K562 (cell line): ENCODE measurements around the gene EAF1. TPM values are rescaled to one million over a fixed set of nuclear protein-coding genes. Genes with fewer than 3 reads are reported as not detected.

Experiments used
- GATA2 ChIP-seq: sonication (generic); formaldehyde crosslinking; IDR thresholded peaks from 2 replicates; pipeline ENCODE4 v1.4.0; 2020; ENCODE audit warnings: mild to moderate bottlenecking, missing genetic modification reagents
- KLF6 ChIP-seq: fragments of 250-450 bp; sonication (Bioruptor Pico); IDR thresholded peaks from 2 replicates; pipeline ENCODE4 v1.4.0; 2020; ENCODE audit warnings: mild to moderate bottlenecking, moderate library complexity, borderline replicate concordance
- NR2C2 ChIP-seq, 2 experiments: fragments of 200-800 bp in 1 of 2; sonication (Bioruptor generic) in 1 of 2; sonication (generic) in 1 of 2; formaldehyde crosslinking in 1 of 2; IDR thresholded peaks; 2 replicates each; pipeline versions ENCODE4 v1.6.1 to v1.8.0; 2016 to 2022; ENCODE audit warnings: mild to moderate bottlenecking in 1 of 2, missing compliant biosample characterization in 1 of 2, missing genetic modification characterization in 1 of 2, missing genetic modification reagents in 1 of 2
- PHB ChIP-seq: fragments of 250-450 bp; sonication (Bioruptor Pico); IDR thresholded peaks from 2 replicates; pipeline ENCODE4 v1.5.0; 2021
- PTRF ChIP-seq: fragments of 450-650 bp; IDR thresholded peaks from 2 replicates; pipeline ENCODE4 v1.6.1; 2016; ENCODE audit warnings: mild to moderate bottlenecking, missing genetic modification characterization, missing compliant biosample characterization
- SETDB1 ChIP-seq: IDR thresholded peaks from one replicate; pipeline ENCODE4 v1.6.1; 2012; ENCODE audit warnings: low read length, control low read depth, inconsistent platforms
- STAG1 ChIP-seq: sonication (generic); formaldehyde crosslinking; IDR thresholded peaks from 2 replicates; pipeline ENCODE4 v1.5.0; 2020; ENCODE audit warnings: missing genetic modification reagents, borderline replicate concordance
- TOE1 ChIP-seq, 2 experiments: fragments of 450-650 bp in 1 of 2; sonication (generic) in 1 of 2; formaldehyde crosslinking in 1 of 2; IDR thresholded peaks; 2 replicates each; pipeline versions ENCODE4 v1.7.1 to v1.8.0; 2016 to 2022; ENCODE audit warnings: borderline replicate concordance in 2 of 2, mild to moderate bottlenecking in 2 of 2, antibody characterized with exemption in 1 of 2, inconsistent platforms in 1 of 2, low read depth in 1 of 2, missing genetic modification reagents in 1 of 2, moderate library complexity in 1 of 2
- ZNF134 ChIP-seq: fragments of 250-450 bp; sonication (Bioruptor Pico); conservative IDR thresholded peaks from 2 replicates; pipeline ENCODE4 v1.4.0; 2020
- ZNF318 ChIP-seq, 2 experiments: fragments of 450-650 bp; IDR thresholded peaks; 2 replicates each; pipeline ENCODE4 v1.6.1; 2016; ENCODE audit warnings: mild to moderate bottlenecking in 2 of 2, borderline replicate concordance in 1 of 2, low read depth in 1 of 2, moderate library complexity in 1 of 2
- ZNF609 ChIP-seq: sonication (generic); formaldehyde crosslinking; IDR thresholded peaks from 2 replicates; pipeline ENCODE4 v1.8.1; 2023; ENCODE audit warnings: missing genetic modification reagents, mild to moderate bottlenecking, borderline replicate concordance
- ZNF695 ChIP-seq: fragments of 450-650 bp; formaldehyde crosslinking; IDR thresholded peaks from 2 replicates; pipeline ENCODE4 v1.4.0; 2020; ENCODE audit warnings: mild to moderate bottlenecking, moderate library complexity
- polyA plus RNA-seq, 8 experiments: library from polyadenylated mRNA; depleted of rRNA in 4 of 8; stranded (reverse) in 5 of 8; unstranded in 3 of 8; fragments of >200 nt; fragmentation: Nextera tagmentation in 2 of 8; fragmentation: Illumina TruSeq in 1 of 8; extraction: Ambion mirVana in 2 of 8; extraction: Trizol in 1 of 8; gene quantifications; 2 replicates each; pipeline versions ENCODE4 v1.2.1 to v1.2.3, GENCODE V29; 2011 to 2014; ENCODE audit warnings: inconsistent platforms in 1 of 8, missing spikeins in 1 of 8
- total RNA-seq, 7 experiments: library from RNA; depleted of rRNA in 6 of 7; stranded (reverse); fragments of >200 nt in 6 of 7; fragmentation: Illumina TruSeq in 2 of 7; extraction: Trizol in 2 of 7; gene quantifications; 2 replicates each; pipeline versions ENCODE4 v1.2.1 to v1.2.3, GENCODE V29; 2011 to 2021; ENCODE audit warnings: low replicate concordance in 1 of 7

EAF1 gene
- total and polyA plus RNA-seq, 9 of the 15 experiments (the other 6 are each of a cell fraction or from before 2014, with no cell fraction given) = 7.0 to 26.8 (median 20.4) TPM

GRCh38 chr3:15380980-15381890, 46.2 kb upstream of the EAF1 start (continued):
- TF ChIP-seq TOE1 (IDR thresholded peaks at IDR 0.05; ENCODE audit: borderline replicate concordance) (no peak), TOE1 (CRISPR knock-in tag; IDR thresholded peaks at IDR 0.05; ENCODE audit: borderline replicate concordance, low read depth) (no peak), STAG1 (CRISPR knock-in tag) (no peak), KLF6 (CRISPR knock-in tag) (peak; percentile 95), SETDB1 (no peak), PHB (CRISPR knock-in tag) (no peak), ZNF318 (IDR thresholded peaks at IDR 0.05; ENCODE audit: borderline replicate concordance in 1 of 2, low read depth in 1 of 2) (no peak), PTRF (tag) (peak; percentile 91), ZNF695 (CRISPR knock-in tag) (0 out of 2 replicates have a peak, but pooled peaks have one; percentile 76), NR2C2 (CRISPR knock-in tag; IDR thresholded peaks at IDR 0.05) (no peak), NR2C2 (tag; IDR thresholded peaks at IDR 0.05) (peak; percentile 65), ZNF134 (peak; percentile 79), ZNF609 (CRISPR knock-in tag) (no peak), GATA2 (CRISPR knock-in tag) (no peak)
